Muscle of back (tissue), 11 donors: Measurements from ENCODE around the gene PRKCA. TPM values are rescaled to one million over a fixed set of nuclear protein-coding genes. Genes with fewer than 3 reads are reported as not detected.

Experiments
- DNase-seq, 3 donors: peaks; one replicate each; pipeline versions ENCODE4 v3.0.0 to v3.0.0-alpha.2; 2013
- polyA plus RNA-seq, 10 donors: library from polyadenylated mRNA; unstranded; fragments of 120-200 nt; gene quantifications; one replicate each; pipeline ENCODE4 v1.2.1, GENCODE V29; 2013; ENCODE audit not compliant: insufficient read length in 10 of 10

The PRKCA gene
- polyA plus RNA-seq, 10 donors, result 3.0 to 5.1 (median 4.1) TPM

- DNase-seq, result peak in 1 of 3 donors; percentile 73
Observed at GRCh38 chr17:66677201-66677981, 375.0 kb downstream of the PRKCA start.

GRCh38 chr17:66678061-66678460 lies 375.6 kb downstream of the PRKCA start:
- no peak for DNase-seq

- DNase-seq, result no peak
Observed at GRCh38 chr17:66678827-66679226, 376.4 kb downstream of the PRKCA start.

GRCh38 chr17:66679631-66680517 lies 377.5 kb downstream of the PRKCA start:
- no peak for DNase-seq

- no peak for DNase-seq
Observed at GRCh38 chr17:66682283-66682682, 379.9 kb downstream of the PRKCA start.

- DNase-seq, result no peak
Observed at GRCh38 chr17:66684261-66684660, 381.8 kb downstream of the PRKCA start.

GRCh38 chr17:66684731-66685130 lies 382.3 kb downstream of the PRKCA start:
- DNase-seq, result peak in 2 of 3 donors; percentile 16 to 40

GRCh38 chr17:66686601-66687000 lies 384.2 kb downstream of the PRKCA start:
- DNase-seq, result no peak

GRCh38 chr17:66687570-66688284 lies 385.3 kb downstream of the PRKCA start:
- no peak for DNase-seq

GRCh38 chr17:66689221-66689620 lies 386.8 kb downstream of the PRKCA start:
- no peak for DNase-seq

- no peak for DNase-seq
Observed at GRCh38 chr17:66690166-66690565, 387.8 kb downstream of the PRKCA start.

GRCh38 chr17:66691644-66692420 lies 389.4 kb downstream of the PRKCA start:
- no peak for DNase-seq

- DNase-seq, result no peak
Observed at GRCh38 chr17:66692421-66692690, 389.9 kb downstream of the PRKCA start.

GRCh38 chr17:66695098-66695497 lies 392.7 kb downstream of the PRKCA start:
- no peak for DNase-seq

- DNase-seq, result no peak
Observed at GRCh38 chr17:66698270-66698669, 395.9 kb downstream of the PRKCA start.

GRCh38 chr17:66701462-66701861 lies 399.0 kb downstream of the PRKCA start:
- no peak for DNase-seq

- DNase-seq, result no peak
Observed at GRCh38 chr17:66702106-66702936, 399.9 kb downstream of the PRKCA start.

GRCh38 chr17:66704858-66705520 lies 402.6 kb downstream of the PRKCA start:
- DNase-seq, result no peak

GRCh38 chr17:66706851-66707450 lies 404.5 kb downstream of the PRKCA start:
- no peak for DNase-seq

GRCh38 chr17:66711401-66711800 lies 409.0 kb downstream of the PRKCA start:
- DNase-seq, result no peak
